HG02973 (cell line): ENCODE results near the gene C10orf120.

ENCODE experiments used
- ATAC-seq: cut with Tn5 transposase; IDR thresholded peaks from one replicate; pipeline ENCODE4 v1.9.1; 2021; ENCODE audit warnings: moderate library complexity; ENCODE audit not compliant: unreplicated experiment

The C10orf120 gene

DNA sequence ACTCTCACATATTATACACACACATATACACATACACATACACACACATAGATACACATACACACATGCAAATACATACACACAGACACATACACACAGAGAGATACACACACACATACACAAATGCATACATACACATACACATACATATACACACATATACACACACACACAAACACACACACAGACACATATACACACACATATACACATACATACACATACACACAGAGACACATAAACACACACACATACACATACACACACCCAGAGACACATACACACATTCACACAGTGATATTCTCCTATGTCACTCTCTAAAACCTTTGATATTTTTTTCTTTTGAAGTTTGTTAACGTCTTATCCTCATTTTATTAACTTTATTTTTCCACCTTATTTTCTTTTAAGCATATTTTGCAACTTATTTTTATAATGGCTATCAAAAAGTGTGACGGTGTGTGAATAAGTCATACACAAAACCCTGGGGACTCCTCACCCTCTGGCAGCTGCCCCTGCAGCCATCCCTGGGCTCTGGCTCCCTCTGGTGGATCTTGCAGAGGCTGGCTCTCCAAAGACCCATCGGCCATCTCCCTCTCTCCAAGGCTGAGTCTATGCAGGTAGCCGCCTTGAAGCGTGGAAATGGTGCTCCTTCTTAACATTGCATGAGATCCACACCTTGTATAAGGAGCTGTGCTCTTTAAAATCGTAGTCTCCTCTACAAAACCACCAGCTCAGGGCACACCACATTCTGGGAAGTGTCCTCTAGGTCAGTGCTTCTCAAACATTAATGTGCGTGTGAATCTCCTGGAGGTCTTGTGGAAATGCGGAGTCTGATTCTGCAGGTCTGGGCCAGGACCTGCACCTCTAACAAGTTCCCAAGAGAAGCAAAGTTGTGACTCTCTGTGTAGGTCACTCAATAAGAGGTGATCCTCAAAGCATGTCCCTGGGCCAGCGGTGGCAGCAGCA is 4.1 kb upstream of the C10orf120 start:
- ATAC-seq: peak; percentile 78

DNA sequence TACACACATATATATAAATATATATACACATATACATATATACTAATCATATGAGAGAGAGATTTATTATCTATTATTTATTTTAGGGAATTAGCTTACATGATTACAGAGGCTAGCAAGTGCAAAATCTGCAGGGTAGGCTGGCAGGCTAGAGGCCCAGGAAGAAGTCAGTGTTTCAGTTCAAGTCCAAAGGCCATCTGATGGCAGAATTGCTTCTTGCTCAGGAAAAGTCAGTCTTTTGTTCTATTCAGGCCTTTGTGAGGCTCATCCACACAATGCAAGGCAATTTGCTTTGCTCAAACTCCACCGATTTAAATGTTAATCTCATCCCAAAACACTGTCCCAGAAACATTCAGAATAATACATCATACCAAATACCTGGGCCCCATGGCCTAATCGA is 2.6 kb upstream of the C10orf120 start:
- ATAC-seq: no peak

DNA sequence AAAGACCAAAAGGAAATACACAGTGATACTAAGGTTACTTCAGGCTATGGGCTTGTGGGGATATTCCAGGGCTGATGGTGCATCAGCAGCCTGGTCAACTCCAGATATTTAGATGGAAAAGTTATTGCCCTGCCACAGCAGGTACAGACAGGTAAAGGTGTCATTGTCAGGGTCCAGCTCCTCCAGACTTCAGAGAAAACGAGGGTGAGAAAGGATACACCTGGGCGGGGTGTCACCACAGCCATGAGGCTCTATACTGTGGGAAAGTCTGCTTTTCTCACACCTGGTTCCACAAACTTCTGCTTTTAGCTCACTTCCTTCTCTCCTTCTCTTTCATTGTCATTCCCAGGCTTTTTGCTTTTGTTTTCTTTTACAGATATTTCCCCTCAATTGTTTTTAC is 2.0 kb upstream of the C10orf120 start:
- ATAC-seq: no peak

DNA sequence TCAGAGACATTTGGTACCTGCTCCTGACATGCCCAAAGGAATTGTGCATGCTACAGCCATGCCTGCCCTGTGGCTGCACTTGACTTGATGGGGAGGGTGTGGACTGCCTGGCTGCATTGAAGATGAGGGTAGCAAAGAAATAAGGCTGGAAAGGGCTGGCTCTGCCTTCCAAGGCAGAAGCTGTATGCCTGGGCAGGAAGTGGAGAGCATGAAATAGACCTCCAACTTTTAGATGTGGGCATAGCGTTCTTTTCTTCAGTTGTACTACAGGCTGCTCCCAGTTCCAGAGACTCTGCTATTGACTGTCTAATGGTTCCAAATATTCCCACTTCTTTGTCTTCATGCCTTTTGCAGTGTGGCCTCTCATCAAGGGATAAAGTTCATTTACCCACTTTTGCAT is 3.0 kb downstream of the C10orf120 start:
- no peak for ATAC-seq

DNA sequence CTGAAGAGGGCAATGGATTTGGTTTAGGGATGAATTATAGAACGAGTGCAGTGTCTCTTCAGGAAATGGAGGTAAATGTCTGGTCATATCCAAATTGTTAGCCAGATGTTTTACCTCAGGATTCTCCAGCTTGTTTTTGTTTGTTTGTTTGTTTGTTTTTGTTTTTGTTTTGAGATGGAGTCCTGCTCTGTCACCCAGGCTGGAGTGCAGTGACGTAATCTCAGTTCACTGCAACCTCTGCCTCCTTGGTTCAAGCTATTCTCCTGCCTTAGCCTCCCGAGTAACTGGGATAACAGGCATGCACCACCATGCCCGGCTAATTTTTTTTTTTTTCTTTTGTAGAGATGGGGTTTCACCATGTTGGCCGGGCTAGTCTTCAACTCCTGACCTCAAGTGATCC is 6.9 kb downstream of the C10orf120 start:
- ATAC-seq: no peak

DNA sequence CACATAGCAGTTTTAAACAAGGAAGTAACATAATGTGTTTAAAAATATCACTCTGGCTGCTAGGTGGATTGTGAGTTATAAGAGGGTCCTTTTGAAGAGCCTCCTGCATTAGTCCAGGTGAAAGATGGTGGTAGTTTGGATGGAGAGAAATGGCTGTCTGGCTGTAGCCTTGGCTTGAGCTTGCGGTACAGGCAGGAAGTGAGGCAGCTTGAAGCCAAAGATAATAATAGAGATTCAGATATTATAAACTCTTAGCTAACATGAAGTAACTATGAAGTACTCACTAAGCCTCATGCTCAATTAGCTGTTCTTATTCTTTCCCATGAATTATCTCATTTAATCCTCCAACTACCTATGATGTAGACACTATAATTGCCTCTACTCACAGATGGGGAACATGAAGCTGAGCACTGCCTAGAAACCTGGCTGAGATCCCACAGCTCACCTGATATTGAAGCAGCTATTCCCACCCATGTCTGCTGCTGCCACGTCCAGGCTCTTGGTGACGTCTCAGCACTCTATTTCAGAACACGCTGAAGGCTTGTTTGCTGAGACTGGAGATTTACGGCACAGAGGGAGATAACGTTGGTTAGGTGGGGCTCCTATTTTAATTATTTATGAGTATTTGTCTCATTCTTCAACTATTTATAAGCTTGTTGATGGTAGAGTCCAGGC is 10.4 kb downstream of the C10orf120 start:
- ATAC-seq: no peak

DNA sequence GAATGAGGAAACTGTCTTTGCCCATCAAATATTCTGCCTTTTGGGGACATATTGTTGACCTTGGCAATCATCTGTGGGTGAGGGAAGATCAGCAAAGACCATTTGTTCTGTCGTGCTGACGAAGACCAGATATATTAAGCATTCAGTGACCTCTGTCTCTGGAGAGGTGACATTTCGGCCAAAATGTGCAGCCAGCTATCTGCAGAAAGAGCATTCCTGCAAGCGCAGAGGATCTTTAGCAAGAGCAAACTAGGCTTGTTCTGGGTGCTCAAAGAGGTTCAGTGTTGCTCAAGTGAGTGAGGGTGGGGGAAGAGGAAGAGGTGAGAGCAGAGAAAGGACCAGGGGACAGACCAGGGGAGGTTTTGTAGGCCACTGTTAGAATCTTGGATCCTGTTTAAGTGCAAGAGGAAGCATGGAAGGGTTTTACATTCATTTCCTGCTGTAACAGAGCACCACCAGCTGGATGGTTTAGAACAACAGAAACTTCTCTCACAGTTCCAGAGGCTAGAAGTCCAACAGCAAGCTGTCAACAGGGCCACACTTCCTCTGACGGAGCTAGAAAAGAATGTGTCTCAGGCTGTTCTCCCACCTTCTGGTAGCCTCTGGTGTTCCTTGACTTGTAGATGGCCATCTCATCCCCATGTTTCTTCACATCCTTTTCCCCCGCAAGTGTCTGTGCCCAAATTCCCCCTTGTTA is 11.2 kb downstream of the C10orf120 start:
- no peak for ATAC-seq

DNA sequence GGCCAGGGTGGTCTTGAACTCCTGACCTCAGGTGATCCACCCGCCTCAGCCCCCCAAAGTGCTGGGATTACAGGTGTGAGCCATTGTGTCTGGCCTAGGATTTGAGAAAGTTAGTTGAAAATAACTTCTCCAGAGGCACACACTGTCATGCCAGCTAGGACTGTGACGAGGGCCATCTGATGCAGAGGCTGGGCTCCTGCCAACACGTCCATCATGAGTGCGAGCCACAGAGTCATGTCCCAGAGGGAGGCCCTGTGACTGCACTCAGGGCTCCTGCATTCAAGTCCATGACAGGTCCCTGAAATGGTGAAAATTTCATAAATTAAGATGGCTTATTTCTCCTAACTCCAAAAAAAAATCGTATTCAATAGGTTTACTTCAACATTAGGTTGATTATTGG is 17.1 kb downstream of the C10orf120 start:
- no peak for ATAC-seq

DNA sequence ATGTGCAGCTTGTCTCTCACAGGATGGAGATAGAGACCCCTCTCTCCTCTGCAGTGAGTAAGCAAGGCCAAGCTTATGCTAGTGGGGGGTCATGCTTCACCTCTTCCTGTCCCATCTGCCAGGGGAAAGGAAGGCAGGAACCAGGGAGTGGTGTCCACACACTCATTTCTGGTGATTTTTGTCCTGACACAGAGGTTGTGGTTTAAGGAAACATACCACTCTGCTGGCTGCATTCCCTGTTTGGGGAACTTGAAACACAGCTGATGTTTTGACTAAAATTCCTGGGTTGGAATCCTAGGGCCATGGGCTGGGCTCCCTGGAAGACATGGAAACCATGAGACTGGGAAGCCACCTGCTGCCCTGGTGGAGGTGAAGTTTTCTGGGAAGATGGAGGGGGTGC is 21.4 kb downstream of the C10orf120 start:
- no peak for ATAC-seq

DNA sequence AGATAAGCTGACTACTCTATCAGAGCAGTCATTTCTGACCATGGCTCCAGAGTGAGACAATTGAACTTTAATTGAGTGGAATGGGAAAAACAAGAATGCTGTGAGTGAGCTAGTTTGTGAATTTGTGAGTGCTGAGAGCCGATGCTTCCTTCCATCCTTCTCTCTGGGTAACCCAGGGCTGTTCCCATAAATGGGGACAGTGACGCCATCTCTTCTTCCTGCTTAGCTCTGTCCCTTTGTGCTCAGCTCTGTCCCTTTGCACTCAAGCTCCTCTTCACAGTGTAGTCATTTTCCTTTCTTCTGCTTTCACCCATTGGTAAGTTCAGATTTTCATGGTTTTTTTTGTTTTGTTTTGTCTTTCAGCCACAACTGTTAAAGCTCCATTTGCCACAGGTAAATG is 24.4 kb downstream of the C10orf120 start:
- no peak for ATAC-seq

DNA sequence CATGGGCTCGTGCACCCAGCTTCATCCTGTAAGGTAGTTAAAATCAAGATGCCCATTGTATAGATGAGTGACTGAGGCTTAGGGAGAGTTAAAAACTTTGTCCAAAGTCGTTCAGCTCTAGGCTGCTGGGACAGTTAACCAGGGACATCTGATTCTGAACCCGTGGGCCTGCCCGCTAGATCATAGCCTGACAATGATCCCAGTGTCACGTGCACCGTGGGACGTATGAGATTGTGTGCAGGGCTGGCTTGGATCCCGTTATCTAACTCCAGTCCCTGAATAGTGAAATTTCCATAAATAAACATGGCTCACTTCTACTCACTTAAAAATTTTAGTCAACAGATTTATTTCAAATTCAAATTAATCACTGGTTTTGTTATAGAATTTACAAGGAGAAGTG is 24.9 kb downstream of the C10orf120 start:
- ATAC-seq: no peak

DNA sequence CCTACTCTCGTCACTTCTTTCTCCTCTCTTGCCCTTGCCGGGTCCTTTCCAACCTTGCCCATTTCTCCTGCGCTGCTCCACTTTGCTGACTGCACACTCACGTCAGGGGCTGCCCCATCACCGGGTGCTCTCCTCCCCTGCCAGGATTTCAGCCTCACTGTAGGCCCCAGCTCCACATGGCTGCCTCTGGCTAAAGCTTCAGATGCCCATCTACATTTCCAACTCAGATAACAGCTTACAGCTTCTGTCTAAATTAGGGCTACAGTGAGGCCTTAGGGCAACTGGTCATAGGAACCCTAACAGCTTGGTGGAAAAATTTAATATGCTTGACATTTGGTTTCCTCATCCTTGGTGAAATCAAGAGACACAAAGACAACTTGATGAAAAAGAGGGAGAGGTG is 25.9 kb downstream of the C10orf120 start:
- ATAC-seq: no peak

DNA sequence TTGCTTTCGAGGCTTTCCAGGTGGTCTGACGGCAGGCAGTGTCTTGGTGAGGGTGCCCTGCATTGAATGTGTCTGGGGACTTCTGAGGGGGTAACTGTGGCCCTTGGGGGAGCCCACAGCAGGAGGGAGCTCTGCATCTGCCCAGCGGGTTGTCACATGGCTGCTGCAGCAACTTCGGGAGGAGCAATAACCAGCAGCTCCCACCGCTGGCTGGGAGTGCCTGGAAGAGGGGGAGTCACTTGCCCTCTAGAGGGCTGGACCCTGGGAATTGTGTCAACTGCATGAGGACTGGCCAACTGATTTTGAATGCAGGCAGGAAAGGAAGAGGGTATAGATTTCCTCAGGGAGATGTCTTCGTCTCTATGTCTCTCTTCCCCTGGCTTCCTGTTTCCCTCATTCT is 26.4 kb downstream of the C10orf120 start:
- no peak for ATAC-seq

DNA sequence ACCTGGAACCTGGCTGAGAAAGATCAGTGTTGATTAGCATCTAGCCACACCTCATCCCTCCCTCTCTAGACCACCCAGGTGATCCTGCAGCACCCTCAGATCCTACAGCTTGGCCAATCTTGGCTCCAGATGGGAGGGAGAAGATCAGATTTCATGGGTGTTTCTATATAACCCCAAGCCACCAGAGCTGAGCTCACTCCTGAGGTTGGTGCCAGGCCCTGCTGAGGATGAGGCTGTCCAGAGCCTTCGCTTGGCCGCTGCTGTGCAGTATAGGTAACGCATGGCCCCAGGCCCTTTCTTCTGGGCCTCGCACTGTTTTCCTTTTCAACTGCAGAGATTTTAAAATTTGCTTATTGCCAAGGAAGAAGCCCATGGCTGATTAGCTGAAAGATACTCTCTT is 27.0 kb downstream of the C10orf120 start:
- ATAC-seq: no peak

DNA sequence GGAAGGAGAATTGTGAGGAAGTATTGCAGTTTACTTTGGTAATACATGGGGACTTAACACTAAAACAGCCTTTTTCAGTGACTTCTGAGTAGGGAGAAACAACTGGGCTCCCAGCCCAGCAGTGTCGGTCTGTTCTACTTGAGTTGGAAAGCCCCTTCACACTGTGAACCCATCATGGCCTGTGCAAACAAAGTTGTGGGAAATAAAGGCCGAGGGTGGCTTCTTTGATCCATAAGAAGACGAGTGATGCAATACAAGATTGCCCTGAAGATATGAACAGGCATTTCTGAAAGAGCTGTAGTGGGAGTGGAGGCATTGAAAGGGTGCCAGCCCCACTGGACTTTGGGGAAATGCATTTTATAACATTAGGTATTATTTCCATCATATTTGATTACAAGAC is 28.3 kb downstream of the C10orf120 start:
- ATAC-seq: no peak

DNA sequence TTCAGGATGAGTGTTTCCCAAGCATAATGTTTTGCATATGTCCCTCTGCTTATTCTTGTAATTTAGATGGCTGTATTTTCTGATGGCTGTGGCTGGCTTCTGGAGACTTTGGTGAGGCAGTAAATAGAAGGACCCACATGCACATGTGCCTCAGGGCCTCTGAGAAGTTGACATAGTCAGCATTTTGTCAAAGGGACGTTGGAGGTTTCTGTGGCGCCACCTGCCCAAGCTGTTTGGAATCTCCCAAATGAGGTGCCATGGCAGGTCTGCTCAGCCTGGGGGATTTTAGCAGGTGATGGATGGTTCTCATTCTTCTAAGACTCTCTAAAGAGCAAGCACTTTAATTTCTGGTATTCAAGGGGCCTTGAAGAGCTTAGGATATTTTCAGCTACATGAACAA is 29.8 kb downstream of the C10orf120 start:
- no peak for ATAC-seq

DNA sequence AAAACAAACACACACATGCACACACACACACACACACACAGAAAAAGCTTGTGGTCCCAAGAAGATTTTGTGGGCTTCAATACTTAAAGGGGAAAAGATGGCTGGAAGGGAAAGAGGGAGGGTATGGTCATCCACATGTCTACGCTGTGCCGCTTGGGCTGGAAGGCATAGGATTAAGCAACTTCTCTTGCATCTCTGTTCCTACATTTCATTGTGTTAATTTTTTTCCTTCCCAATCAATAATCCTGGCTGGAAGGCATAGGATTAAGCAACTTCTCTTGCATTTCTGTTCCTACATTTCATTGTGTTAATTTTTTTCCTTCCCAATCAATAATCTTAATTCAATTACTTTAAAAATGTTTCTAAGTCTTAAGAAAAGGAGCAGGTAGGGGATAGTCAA is 30.6 kb downstream of the C10orf120 start:
- no peak for ATAC-seq

DNA sequence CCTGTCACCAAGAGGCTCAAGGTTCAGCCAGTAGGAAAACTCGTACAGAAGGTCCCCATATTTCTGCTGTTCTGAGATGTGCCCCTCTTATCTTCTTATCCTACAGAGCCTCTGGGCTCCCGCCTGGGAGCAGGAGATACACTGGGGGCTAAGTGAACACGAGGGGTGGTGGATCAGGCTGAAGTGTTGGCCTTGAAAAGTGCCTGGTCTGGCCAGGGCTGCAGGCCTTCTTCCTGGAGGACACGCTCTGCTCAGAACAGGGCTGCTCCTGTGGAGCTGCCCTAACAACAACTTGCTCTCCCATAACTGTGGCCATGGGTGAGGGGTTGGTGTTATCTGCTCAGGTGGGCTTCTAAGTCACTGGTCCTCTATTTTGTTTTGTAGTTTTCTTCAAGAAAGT is 33.7 kb downstream of the C10orf120 start:
- ATAC-seq: no peak

DNA sequence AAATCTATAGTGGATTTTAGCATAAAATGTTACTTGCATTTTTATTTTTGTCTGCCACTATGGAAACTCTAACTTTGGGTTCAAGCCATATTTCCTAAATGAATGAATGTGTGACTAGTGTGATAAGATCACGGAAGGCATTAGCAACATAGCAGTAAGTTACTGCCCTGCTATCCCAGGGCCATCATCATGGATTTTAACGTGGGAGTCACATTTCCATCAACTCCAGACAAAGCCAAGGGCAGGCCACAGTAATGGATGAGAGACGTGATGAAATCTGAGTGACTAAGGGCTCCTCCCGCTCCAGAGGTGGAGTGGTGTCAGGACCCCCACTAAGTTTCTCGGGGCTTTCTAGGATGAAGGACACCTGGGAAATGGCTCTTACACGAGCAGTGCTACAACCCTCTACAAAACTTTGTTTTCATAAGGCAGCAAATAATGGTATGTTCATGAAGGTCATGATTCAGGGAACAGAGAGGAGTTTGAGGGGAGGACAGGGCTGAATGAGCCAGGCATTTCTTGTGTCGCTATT is 34.3 kb downstream of the C10orf120 start:
- no peak for ATAC-seq

DNA sequence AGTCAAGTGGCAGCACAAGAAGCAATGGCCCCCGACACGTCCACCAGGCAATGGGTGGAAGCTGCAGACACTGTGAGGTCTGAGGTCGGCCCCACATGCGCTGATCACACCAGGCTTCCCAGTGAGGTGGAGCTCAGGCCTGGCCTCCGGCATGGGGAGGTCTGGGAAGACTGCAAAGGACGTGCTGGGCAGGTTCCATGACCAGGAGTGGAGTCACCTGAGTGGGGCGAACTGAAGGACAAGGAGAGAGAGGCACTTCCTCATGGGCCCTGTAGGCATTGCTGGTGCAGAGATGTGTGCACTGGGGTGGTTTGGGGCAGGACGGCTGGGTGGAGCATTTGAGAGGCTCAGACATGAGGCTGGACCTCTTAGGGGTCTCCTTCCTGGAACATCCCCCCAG is 35.1 kb downstream of the C10orf120 start:
- ATAC-seq: no peak

DNA sequence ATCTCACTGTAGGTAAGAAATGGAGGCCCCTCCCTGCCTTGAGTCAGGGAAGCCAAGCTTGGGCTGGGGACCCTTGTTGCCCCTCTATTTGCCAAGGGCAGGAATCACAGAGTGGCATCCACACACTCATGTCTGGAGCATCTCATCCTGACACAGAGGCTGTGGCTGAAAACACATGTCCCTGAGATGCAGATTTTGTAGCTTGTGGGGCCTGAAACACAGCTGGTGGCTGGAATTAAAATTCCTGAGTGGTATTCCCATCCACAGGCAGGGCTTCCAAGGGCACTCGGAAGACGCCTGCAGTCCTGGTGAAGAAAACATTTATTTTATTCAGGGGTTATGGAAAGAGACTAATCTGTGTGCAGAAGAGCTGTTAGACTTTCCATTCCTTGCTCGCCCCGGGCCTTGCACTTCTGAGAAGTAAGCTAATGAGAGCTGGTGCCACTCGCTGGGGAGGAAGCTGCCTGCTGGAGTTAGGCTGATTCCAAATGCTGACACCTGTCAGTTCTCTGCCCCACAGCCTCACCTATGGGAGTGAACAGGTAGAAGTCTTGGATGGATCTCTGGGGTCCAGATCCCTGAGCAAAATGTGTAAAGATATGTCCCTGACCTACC is 36.0 kb downstream of the C10orf120 start:
- no peak for ATAC-seq
